NCI-H510A (cell line): ENCODE measurements around the gene KRTAP21-1.
"Not testable (repeated sequence)": the region's sequence is repeated elsewhere in the genome, so short reads cannot be mapped to it uniquely, and the experiment has no call there.

Experiments
- DNase-seq: peaks from one replicate; lab custom pipeline; 2025; lab: John Stamatoyannopoulos, UW

The KRTAP21-1 gene

DNA sequence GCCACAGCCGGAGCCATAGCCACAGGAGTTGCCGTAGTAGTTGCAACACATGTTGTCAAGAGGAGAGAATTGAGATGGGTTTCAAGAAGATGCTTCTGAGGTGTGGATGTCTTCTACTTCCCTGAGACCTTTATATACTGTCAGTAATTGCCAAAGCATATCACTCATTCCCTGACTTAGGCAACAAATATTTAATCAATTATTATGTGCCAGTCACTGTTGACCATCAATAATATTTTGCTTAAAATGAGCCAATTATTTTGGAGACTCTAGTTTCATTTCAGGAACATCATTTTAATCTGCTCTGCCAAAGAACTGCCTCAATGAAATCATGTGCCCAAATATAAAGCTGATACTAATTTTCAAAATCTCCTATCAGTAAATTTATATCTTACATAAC, at the start of gene KRTAP21-1:
KRTAP21-1 (minus strand) TSS at position 101 of the 400 bp plus-strand sequence; CDS start at position 51, 50 bp downstream.
- DNase-seq: not testable (repeated sequence)

DNA sequence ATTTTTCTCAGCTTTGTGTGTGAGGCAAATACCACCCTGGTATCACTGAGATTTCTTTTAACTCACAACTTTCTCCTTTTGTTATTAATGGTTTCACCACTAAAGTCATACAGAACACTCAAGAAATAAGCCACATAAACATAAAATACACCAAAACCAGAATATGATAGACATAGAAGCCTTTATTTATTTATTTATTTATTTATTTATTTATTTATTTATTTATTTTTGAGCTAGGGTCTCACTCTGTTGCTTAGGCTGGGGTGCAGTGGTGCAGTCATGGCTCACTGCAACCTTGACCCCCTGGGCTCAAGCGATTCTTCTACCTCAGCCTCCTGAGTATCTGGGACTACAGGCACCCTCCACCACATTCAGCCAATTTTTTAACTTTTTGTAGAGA, 45.4 kb upstream of the KRTAP21-1 start:
- no peak for DNase-seq

GRCh38 chr21:30793581-30794314, 38.5 kb upstream of the KRTAP21-1 start:
- no peak for DNase-seq

GRCh38 chr21:30779249-30779648, 24.0 kb upstream of the KRTAP21-1 start:
- no peak for DNase-seq

DNA sequence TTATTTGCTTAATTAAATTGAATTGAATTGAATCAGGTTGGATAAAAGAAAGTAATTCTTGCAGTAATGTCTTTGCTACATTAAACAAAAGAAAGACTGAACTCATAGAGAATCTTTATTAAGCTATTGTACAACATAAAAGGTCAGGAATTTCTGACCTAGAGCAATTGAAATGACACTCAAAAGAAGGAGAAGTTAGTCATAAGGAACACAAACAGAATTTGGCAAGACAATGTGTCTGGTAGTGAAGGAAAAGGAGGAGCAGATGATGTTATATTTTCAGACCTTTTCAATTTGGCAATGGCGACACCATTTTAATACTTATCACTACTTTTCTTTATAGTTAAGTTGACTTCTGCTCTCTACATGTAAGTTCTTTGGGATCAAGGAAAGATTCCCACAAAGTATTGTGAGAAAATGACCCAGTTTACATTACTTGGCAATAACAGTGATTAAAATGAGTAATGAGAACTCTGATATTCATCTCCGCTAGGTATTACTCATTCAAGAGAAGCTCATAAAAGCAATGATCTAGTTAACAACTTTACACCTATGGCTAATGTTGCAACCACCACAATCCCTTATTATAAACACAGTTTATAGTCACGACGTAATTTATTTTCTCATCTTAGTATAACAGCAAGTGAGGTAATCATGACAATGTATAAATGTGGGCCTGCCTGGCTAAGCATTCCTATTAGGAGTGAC, 14.7 kb upstream of the KRTAP21-1 start:
- no peak for DNase-seq

- no peak for DNase-seq
Observed at GRCh38 chr21:30760776-30761175, 5.5 kb upstream of the KRTAP21-1 start.

- no peak for DNase-seq
Observed at GRCh38 chr21:30758306-30758705, 3.1 kb upstream of the KRTAP21-1 start.

DNA sequence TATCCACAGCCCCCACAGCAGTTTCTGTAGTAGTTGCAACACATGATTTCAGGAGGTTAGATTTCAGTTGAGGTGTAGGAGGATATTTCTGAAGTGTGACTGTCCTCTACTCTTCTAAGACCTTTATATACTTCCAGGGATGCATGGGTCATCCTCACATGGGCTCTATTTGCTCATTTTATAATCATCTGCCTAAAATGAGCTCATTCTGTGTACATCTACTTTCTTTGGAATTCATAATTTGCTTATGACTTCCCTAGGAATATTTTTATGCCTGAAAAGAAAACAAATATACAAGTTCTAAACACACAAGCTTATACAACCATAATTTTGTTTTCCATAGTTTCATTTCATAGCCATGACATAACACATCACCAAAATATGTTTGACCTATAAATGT, 8.1 kb downstream of the KRTAP21-1 start, which contains the start of gene KRTAP21-2:
KRTAP21-2 (minus strand) TSS at position 101 of the 400 bp plus-strand sequence; CDS start at position 44, 57 bp downstream.
- no peak for DNase-seq

DNA sequence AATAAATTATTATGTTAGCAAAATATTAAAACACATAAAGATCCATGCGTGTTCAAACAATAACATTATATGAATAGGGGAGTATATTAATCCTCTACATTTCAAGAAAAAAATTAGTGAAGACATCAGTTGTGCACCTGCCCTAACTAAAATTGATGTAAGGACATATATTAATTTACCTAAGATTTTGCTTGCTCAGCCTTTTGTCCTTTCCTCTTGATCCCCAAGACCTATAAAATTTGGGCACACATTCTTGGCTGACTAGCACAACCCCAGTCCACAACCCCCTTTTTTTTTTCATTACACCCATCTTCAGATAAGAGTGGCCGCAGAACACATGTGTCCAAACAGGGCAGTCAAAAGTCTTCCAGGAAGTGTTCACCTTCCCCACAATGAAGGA, 14.8 kb downstream of the KRTAP21-1 start:
- no peak for DNase-seq

GRCh38 chr21:30733026-30733425, 22.2 kb downstream of the KRTAP21-1 start:
- no peak for DNase-seq

GRCh38 chr21:30726726-30727125, 28.5 kb downstream of the KRTAP21-1 start:
- no peak for DNase-seq

GRCh38 chr21:30719401-30719800, 35.8 kb downstream of the KRTAP21-1 start:
- DNase-seq: no peak

DNA sequence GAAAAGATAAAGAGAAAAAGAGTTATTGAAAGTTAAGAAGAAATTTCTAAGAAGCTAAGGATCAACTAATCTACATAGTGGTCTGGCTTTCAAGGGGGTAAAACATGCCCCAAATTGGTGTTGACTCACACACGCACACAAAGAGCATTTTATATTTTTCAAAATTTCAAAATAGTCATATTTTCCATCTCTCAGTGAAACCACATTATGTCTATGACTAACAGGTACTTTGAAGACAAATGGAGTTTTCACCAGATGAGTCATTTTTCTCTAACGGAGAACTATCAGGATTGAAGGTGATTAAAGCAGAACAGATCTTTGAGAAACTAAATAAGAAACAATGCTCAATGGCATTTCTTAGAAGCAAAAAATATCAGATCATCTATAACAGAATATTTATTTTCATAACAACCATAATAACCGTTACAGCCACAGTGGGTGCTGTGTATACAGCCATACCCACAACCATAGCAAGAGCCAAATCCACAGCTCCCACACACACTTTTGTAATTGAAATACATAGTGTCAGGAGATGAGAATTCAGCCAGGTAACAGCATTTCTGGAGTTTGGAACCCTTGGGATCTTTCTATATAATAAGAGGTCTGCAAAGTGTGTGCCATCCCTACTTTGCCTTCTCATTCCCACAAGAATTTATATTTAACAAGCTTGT, 36.9 kb downstream of the KRTAP21-1 start, which contains the start of gene KRTAP21-3:
KRTAP21-3 (minus strand) TSS at position 539 of the 671 bp plus-strand sequence; CDS start at position 521, 18 bp downstream.
- no peak for DNase-seq

GRCh38 chr21:30717105-30717504, 38.1 kb downstream of the KRTAP21-1 start:
- no peak for DNase-seq

DNA sequence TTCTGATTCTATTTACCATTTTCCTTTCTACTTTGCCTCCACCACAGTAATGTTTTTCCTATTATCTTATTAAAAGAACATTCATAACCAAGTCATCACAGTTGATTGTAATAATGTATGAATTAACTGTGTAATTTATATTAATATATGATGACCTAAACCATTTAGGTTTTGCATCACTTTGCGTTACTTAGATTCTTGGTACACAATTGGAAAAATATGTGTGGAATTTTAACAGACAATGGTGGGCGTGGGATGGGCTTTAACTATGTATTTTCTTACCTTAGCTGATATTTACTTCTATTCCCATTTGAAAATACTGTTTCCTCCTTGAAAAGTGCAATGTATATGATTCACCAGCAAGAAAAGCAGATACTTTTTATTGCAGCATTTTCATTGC, 40.3 kb downstream of the KRTAP21-1 start:
- DNase-seq: no peak

DNA sequence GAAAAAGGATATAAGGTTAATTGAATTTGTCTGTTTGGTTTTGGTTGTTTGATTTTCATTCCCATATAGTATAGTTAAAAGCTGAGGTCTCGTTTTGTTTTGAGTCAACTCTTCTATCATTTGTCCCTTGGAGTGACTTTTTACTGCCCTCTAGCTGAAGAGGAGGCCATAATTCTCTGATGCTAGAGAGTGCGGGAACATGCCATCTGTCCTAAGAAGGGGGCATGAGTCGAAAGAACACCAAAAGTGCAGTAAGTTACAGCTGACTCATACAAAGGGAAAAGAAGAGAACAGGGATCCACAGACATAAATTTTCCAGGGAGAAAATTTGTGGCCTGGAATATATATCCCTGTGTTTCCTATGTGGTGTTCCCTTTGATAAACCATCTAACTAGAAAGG, 40.8 kb downstream of the KRTAP21-1 start:
- no peak for DNase-seq

DNA sequence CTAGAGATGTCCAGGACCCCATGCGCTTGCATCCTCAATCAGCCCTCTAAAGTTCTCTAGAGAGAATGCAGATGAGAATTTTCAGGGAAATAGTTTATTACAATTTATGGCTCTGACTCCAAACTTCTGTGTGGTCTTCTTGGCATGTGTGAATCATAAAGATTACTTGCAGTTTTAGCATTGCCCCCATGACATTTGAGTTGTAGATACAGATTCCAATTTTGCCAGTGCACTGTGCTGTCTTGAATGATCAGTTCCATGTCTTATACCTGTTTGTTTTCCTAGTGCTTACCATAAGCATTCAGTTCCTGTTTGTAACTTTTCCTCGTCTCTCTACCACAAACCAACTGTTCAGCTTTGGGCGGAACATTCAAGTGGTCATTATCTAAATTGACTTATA, 41.5 kb downstream of the KRTAP21-1 start:
- DNase-seq: no peak

- no peak for DNase-seq
Observed at GRCh38 chr21:30710499-30710898, 44.7 kb downstream of the KRTAP21-1 start.

GRCh38 chr21:30707409-30707808, 47.8 kb downstream of the KRTAP21-1 start:
- no peak for DNase-seq
